HK-2 (cell line): ENCODE data around the gene ICA1.

Experiments
- DNase-seq: peaks from one replicate; pipeline ENCODE4 v3.0.0-alpha.2; 2018; ENCODE audit not compliant: unreplicated experiment

ICA1 gene

DNA sequence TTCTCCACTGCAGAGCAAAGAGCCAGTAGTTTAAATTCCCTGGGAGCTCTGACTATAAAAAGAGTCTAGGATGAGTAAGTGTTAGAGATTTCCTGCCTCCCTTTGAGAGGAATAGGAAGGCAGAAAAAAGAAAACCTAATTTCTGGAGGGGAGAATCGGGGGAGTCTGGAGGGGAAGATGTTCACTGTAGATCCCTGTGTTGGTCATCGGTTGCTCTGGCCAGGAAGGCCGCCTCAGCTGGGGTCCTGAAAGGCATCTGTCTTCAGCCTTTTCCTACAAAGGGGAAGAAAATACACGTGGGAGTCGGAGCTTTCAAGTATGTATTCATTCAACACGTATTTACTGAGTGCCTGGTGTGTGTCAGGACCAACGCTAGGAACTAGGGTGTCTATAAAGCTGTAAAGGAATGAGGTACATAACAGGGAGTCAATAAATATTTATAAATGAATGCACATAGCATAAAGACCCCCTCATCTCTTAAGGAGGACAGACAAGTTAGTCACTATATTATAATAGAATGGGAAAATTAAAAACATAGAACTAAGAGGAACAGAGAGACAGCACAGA lies 101.1 kb downstream of the ICA1 start:
- no peak for DNase-seq

DNA sequence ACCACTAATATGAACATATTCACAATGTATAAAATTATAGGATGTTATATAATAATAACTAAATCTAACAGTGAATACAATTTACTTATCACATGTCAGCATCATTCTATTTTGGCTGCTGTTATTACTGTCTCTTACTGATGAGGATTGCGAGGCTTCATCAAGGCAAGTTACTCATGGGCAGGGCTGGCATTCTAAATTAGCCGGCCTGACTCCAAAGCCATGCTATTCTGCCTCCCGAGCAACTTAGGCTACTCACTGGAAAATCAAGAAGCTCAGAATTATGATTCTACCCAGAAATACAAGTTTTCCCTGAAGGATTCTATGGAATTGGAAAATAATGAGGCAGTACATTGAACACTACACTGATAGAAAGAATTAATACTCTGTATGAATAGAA lies 101.7 kb downstream of the ICA1 start:
- no peak for DNase-seq

- DNase-seq = no peak
Observed at GRCh38 chr7:8159595-8159994, 102.4 kb downstream of the ICA1 start.

- DNase-seq = no peak
Observed at GRCh38 chr7:8157296-8157695, 104.7 kb downstream of the ICA1 start.

DNA sequence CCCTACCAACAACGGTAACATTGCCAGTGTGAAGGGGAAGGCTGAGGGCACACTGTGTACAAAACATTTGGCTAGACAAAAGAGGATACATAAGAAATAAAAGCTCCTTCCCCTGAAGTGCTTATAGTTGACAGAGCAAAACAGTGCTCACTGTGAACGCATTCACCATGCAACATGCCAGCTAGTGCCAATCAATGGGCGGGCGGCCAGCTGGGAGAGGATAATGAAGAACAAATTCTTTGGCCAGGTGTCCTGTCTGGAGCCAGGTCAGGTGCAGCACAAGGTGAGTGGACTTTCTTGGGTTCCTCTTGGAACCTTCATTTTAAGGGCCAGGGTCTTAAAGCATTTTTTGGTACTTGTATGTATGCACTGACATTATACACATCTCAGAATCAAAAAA lies 106.1 kb downstream of the ICA1 start:
- no peak for DNase-seq

DNA sequence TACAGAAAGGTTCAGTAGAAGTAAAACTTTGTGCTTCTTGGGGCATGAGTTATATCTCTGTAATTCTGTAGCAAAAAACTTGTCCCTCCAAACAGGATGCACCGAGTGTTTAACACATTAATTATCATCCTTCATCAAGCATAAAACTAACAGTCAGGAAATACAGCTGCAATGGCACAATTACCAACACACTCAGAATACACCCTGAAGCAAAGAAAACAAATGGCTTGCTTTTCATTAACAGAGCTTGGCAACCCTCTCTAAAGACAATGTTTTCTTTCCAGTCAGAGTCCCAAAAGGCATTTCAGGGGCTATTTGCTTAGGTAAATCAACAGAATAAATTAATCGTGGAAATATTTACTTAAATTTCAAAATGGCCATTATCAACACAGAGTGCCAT lies 107.7 kb downstream of the ICA1 start:
- no peak for DNase-seq

- DNase-seq = no peak
Observed at GRCh38 chr7:8152489-8153192, 109.3 kb downstream of the ICA1 start.

DNA sequence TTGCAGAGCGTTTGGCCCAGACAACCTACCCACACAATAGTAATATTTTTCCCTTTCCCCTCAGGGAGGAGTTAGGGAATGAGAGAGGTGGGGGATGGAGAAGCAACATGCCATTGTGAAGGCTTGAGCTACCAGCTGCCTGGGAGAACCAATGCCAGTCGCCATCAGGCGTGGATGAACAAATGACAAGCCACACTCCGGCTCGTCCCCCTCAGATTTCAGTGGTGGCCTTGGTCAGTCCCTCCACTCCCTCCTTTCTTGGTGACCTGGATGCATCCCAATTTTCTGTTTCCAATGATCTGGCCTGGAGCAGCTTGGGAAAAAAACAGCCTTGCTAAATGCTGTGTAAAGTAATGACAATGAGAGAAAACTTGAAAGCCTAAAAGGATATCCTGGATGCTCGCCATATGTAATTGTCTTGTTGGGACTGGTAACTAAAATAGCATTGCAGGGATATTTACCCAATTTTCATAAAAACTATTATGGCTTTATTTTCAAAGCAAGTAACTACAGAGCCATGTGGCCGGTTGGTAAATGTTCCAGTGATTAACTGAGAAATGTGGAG lies 110.7 kb downstream of the ICA1 start:
- no peak for DNase-seq

DNA sequence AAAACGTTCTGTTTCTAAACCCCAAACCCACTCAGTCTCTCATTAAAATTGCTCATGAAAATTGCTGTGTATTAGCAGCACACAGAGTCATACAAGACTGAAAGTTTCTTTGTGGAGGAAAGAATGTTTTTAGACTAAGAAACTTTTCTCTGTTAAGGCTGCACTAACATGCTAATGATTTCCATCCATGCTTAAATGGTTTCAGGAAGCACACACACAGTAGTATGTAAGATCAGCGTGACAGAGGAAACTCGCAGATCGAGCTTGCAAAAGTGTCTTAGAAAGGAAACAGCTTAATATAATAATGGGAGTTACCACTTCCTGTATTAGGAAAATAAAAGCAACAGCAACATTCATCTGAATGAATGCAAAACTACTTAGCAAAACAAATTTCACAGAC lies 112.7 kb downstream of the ICA1 start:
- no peak for DNase-seq

GRCh38 chr7:8147760-8148463 lies 114.1 kb downstream of the ICA1 start:
- no peak for DNase-seq

DNA sequence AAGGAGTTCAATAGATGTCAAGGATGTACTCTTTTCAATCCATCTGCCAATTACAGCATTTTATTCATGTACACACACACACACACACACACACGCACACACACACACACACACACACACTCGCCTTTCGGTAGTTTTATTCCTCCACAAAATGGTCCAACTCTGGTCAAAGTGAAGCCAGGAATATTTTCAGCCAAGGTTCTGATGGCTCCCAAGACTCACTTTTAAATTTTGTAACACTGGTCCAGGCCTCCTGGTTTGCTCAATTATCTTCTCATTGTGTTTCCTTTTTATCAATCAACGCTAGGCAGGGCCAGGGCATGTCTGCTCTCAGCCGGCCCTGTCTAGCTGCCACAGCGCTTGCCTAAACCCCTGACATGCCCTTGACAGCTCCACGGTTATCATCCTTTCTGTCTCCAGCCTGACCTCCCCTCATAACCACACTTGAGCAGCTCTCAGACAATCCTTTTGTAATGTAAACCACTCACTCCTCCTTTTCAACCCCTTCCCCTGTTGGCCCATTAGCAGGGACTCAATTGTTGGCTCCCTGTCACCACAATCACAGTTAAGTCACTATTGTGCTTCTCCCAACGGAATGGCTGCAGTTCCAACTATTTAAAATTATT lies 115.1 kb downstream of the ICA1 start:
- no peak for DNase-seq

DNA sequence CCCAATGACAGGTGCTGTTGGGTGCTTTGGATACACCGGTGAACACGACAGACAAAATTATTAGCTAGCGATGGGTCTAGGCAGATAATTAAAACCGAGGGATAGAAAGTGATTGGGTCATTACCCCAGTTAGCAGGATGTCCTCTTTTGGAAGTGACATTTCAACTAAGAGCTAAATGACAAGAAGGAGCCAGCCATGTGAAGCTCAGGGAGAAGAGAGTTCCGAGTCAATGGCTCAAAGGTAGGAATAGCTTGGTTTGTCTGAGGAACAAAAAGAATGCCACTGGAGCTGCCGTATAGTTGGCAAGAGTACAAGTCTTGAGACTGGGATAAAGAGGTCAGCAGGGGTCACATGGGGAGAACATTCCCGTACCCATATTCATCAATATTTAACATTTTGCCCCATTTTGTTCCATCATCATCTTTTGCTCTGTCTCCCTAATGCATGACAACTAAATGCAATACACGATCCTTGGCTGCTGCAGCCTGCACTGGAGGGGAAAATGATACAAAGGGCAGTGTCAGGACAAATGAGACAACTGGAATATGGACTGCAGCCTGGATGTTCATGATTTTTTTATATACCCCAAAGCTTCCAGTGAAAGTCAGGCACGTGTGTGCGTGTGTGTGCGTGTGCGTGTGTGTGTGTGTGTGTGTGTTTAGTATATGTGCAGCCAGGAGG lies 115.7 kb downstream of the ICA1 start:
- no peak for DNase-seq

DNA sequence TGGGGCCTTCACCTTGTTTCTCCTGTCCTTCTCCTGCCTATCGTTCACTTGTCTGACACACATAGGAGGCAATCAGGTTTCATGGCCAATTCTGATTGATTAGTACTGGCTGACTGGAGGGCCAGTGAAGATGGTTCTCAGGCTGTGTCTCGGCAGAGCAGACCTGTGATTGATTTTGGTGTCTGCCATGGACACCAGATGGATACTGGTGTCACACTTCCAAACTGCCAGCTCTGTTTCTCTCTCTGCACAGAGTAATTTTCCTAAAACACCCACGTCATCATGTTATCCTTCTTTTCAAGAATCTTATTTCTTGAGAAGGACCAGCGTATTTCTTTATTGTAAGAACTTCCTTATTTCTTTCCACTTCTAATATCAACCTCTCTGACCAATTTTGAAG lies 117.1 kb downstream of the ICA1 start:
- DNase-seq = no peak

DNA sequence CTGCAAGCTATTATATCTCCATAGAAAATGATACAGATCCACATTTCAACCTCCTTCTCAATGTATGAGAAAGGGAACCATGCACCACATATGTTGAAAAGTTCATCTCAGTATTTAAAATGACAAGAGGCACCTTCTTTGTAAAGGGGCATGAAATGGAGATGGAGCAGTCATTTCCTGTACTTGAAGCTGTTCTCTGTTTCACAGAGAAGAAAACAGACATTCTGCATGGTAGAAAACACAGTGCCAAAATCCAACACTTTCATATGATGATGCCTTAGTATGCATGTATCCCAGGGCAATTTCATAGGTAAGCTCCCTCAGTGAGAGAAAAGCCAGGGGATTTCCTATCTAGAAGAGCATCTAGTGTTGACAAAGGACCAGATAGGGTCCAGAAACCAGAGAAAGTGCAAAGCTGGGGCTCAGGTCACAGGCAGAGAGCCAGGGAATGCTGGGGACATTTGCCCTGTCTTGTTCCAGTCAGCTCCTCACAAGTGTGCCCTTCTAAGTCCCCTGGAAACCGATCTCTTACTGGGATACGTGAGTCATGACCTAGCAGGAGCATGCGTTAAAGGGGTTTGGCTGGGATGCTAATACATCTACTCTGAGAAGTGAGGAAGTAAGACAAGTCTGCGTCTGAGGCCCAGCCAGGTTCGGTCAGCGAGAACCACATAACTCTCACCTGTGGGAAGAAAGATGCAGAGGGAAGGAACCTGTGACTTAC lies 118.7 kb downstream of the ICA1 start:
- no peak for DNase-seq

DNA sequence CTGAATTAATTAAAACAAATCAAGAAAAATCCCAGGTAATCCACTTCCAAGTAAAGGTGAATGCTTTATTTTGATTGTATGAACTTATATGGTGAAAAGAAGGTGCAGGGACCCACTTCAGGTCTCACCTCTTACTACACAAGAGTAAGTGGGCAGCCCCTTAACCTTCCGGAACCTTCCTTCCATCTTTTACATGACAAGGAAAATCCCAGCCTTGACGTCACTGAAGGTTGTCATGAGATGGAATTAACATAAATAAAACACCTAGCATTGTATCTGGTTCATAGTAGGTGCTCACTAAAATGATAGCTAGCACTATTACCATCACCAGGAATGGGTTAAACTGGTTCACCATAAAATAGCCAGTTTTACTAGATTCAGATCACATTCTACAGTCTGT lies 119.5 kb downstream of the ICA1 start:
- DNase-seq = no peak

GRCh38 chr7:8141070-8141469 lies 120.9 kb downstream of the ICA1 start:
- no peak for DNase-seq

DNA sequence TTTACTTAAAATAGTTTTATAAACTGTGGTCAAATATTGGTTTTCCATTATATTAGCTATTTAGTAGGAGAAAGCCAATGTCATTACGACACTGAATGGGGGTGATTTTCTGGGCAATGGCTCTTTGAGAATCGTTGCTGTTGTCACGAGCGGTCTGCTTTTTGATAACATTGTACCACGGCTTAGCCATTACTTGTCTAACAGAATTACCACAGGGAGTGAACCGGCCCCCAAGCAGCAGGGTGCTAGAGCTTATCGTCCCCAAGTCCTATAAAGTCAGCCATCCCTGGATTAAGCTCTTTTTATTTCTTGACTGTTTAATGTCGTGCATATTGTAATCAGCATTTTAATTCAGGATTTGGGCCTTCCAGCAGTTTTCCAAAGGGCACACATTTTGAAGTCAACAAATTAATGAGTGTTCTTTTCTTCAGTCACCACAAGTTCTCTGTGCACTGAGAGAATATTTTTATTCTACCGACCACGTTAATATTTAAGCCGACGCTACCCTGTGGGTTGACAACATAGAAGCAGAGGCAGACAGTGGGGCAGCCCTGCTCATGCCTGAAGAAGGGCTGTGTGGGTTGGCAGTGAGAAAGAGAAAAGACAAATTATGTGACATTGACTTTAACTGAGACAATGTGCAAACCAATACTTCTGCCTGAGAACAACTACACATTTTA lies 125.8 kb downstream of the ICA1 start:
- no peak for DNase-seq

GRCh38 chr7:8135417-8135816 lies 126.5 kb downstream of the ICA1 start:
- DNase-seq = no peak

GRCh38 chr7:8134089-8134733 lies 127.8 kb downstream of the ICA1 start:
- DNase-seq = peak; percentile 40

DNA sequence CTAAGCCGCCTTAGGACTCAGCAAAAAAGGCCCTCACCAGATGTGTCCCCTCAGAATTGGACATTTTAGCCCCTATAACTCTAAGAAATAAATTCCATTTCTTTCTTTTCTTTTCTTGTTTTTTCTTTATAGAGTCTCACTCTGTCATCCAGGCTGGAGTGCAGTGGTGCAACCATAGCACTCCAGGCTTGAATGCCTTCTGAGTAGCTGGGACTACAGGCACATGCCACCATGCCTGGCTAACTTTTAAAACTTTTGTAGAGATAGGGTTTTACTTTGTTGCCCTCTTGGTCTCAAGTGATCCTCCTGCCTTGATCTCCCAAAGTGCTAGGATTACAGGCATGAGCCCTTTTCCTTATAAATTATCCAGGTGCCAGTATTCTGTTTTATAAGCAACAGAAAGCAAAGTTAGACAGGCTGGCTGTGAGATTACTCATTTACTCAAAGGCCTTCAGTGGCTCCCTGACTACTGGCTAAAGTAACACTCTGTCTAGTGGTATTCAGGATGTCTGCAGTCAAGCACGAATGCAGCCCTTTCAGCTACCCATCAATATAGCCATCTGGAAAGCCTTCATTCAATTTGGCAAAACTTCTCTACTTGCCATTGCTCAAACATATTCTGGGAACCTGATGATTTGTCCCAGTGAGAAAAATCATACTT lies 128.6 kb downstream of the ICA1 start:
- peak; percentile 19 for DNase-seq
